ENCODE data around the gene NOTCH3.
A peak's percentile ranks its signal among the peaks of the same experiment; 100 is the strongest.

DNA sequence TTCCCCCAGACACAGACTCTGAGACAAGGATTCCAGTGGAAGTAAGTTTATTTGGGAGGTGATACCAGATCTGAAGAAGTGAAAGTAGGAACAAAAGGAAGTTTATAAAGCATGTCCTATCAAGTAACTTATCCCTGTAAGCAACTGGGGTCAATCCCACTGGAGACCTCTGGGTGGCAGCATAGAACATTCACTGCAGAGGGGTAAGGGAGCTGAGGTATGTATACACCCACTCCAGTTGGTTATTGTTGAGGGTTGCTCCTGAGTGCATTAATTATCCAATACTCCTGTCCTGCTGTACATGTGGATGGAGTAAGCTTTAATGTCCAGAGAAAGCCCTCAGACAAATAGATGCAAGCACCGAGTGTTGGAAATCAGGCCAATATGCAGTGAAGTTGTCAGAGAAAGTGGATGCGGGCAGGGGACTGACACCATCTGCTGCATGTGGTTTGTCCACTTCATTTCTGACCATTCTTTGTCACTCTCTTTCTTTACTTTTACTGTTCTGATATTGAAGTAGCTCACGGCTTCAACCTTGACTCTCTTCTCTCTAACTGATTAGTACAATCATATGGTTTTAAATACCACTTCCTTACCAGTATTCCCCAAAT, 46.7 kb downstream of the NOTCH3 start:
- TF ChIP-seq POLR2AphosphoS5 (IDR thresholded peaks at IDR 0.05) (no peak), EP300 (IDR thresholded peaks at IDR 0.05) (no peak)
- TF ChIP-seq, protein P1, sequence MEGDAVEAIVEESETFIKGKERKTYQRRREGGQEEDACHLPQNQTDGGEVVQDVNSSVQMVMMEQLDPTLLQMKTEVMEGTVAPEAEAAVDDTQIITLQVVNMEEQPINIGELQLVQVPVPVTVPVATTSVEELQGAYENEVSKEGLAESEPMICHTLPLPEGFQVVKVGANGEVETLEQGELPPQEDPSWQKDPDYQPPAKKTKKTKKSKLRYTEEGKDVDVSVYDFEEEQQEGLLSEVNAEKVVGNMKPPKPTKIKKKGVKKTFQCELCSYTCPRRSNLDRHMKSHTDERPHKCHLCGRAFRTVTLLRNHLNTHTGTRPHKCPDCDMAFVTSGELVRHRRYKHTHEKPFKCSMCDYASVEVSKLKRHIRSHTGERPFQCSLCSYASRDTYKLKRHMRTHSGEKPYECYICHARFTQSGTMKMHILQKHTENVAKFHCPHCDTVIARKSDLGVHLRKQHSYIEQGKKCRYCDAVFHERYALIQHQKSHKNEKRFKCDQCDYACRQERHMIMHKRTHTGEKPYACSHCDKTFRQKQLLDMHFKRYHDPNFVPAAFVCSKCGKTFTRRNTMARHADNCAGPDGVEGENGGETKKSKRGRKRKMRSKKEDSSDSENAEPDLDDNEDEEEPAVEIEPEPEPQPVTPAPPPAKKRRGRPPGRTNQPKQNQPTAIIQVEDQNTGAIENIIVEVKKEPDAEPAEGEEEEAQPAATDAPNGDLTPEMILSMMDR (IDR thresholded peaks at IDR 0.05): peak in 1 of 2 donors; percentile 48
